Stimulated activated naive CD8-positive, alpha-beta T cell treated with anti-CD3 and anti-CD28 coated beads, Interleukin-15, Interleukin-2, amounts not matched to agents 100 ng/mL and 50 ng/mL, for 24 hours (primary cell): ENCODE data around the gene SGCD.

Source experiments
- H3K27ac Mint-ChIP-seq: one replicate; pipeline ENCODE4 v1.8.0; 2021; ENCODE audit warnings: mild to moderate bottlenecking, mixed read lengths
- H3K27me3 Mint-ChIP-seq: one replicate; pipeline ENCODE4 v1.8.0; 2021; ENCODE audit warnings: mixed read lengths
- H3K36me3 Mint-ChIP-seq: one replicate; pipeline ENCODE4 v1.8.0; 2021; ENCODE audit warnings: low read depth, mixed read lengths
- H3K4me1 Mint-ChIP-seq: one replicate; pipeline ENCODE4 v1.8.0; 2021; ENCODE audit warnings: low read depth, mixed read lengths
- H3K4me3 Mint-ChIP-seq: one replicate; pipeline ENCODE4 v1.8.0; 2021; ENCODE audit warnings: mild to moderate bottlenecking, mixed read lengths
- H3K9me3 Mint-ChIP-seq: one replicate; pipeline ENCODE4 v1.8.0; 2021; ENCODE audit warnings: mixed read lengths

SGCD gene

GRCh38 chr5:156522651-156523529 lies 195.9 kb downstream of the SGCD start:
- Mint-ChIP-seq H3K36me3 (no peaks in the 10 kb centered on the region), H3K4me3 (no peak overlapping the region), H3K4me1 (no peaks in the 10 kb centered on the region), H3K27ac (no peak overlapping the region), H3K27me3 (peaks cover 5% of the 10 kb centered on the region), H3K9me3 (peaks cover 6% of the 10 kb centered on the region)

DNA sequence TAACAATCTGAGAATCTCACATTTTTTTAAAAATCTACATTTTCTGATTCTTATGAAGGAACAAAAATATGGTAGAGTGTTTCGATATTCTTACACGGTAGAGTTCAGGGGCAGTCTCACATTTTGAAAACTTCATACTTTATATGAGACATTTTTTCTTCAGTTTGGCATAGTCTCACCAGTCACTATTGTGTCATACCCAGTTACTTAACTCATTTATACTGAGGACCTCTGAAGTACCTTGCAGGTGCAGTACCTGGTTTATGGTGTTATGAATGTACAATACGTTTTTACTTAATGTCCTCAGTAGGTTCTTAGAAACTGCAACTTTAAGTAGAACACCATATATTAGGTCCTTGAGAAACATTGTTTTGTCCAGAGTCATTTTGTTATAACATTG lies 196.6 kb downstream of the SGCD start:
- Mint-ChIP-seq H3K36me3 (no peaks in the 10 kb centered on the region), H3K4me3 (no peak overlapping the region), H3K27ac (no peak overlapping the region), H3K27me3 (peaks cover 2% of the 10 kb centered on the region), H3K9me3 (peaks cover 3% of the 10 kb centered on the region), H3K4me1 (no peaks in the 10 kb centered on the region)

- no peaks in the 10 kb centered on the region for H3K36me3 Mint-ChIP-seq
- no peaks in the 10 kb centered on the region for H3K27me3 Mint-ChIP-seq
- no peak overlapping the region for H3K4me3 Mint-ChIP-seq
- H3K9me3 Mint-ChIP-seq, result no peaks in the 10 kb centered on the region
- no peak overlapping the region for H3K27ac Mint-ChIP-seq
- no peaks in the 10 kb centered on the region for H3K4me1 Mint-ChIP-seq
Observed at GRCh38 chr5:156526081-156526925, 199.3 kb downstream of the SGCD start.

- Mint-ChIP-seq H3K27me3 (no peaks in the 10 kb centered on the region), H3K9me3 (no peaks in the 10 kb centered on the region), H3K36me3 (no peaks in the 10 kb centered on the region), H3K27ac (no peak overlapping the region), H3K4me1 (no peaks in the 10 kb centered on the region), H3K4me3 (no peak overlapping the region)
Observed at GRCh38 chr5:156527611-156528010, 200.6 kb downstream of the SGCD start.

DNA sequence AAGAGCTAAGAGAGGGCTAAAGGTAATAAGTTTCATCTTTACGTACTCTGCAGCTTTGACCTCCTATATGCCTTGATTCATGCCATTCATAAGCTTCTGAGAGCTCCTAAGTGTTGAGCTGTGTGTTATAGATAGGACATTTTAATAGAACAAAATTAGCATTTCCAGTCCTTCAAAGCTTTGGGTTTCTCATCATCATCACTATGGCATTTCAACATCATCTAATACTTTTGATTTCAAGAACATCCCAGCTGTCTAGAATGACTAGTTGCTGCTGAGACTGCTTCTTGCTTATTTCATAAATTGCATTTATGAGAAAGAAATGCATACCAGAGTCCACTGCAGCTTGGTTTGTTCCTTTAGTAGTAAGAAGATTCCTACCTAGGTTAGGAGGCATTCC lies 201.7 kb downstream of the SGCD start:
- H3K27me3 Mint-ChIP-seq, result no peaks in the 10 kb centered on the region
- no peaks in the 10 kb centered on the region for H3K9me3 Mint-ChIP-seq
- no peak overlapping the region for H3K27ac Mint-ChIP-seq
- H3K36me3 Mint-ChIP-seq, result no peaks in the 10 kb centered on the region
- H3K4me3 Mint-ChIP-seq, result no peak overlapping the region
- H3K4me1 Mint-ChIP-seq, result no peaks in the 10 kb centered on the region

DNA sequence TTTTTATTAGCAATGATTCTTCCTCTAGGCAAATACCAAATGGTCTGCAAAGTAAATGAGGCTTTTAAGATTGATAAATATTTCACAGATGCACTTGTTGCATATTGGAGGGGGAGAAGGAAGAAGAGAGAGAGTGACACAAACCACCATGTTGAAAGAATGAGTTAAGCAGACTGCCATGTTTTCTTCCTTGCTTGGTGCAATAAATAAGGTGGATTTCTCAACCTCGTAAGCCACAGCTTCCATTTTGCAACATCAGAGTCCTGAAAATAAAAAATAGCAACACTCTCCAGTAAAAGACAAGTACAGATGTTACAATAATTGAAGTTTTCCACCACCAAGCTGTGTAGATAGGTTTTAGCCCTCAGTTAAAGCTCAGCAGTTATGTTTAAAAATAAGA lies 202.9 kb downstream of the SGCD start:
- Mint-ChIP-seq H3K4me3 (no peak overlapping the region), H3K36me3 (no peaks in the 10 kb centered on the region), H3K9me3 (no peaks in the 10 kb centered on the region), H3K4me1 (no peaks in the 10 kb centered on the region), H3K27me3 (peaks cover 7% of the 10 kb centered on the region), H3K27ac (no peak overlapping the region)

- Mint-ChIP-seq H3K4me1 (no peaks in the 10 kb centered on the region), H3K27ac (no peak overlapping the region), H3K9me3 (no peaks in the 10 kb centered on the region), H3K4me3 (no peak overlapping the region), H3K36me3 (no peaks in the 10 kb centered on the region), H3K27me3 (peaks cover 7% of the 10 kb centered on the region)
Observed at GRCh38 chr5:156531199-156531598, 204.2 kb downstream of the SGCD start.

DNA sequence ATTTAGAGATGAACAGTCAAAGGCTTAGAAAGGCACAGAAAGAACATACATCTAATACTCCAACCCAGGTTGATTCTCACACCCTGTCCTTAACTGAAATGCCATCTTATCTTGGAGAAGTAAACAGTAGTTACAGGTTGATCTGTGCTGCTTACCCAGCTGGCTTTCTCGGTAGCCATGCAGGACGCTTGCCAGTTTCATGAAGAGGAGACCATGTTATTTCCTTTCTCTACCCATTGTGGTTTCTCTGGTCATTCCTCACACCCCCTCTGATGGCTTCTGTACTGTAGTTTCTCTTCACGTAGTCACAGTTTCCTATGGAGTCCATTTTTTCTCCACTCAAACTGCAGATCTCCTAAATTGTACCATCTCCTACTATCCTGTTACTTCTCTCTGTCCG lies 206.0 kb downstream of the SGCD start:
- H3K4me1 Mint-ChIP-seq, result no peaks in the 10 kb centered on the region
- peaks cover 7% of the 10 kb centered on the region for H3K27me3 Mint-ChIP-seq
- H3K4me3 Mint-ChIP-seq, result no peak overlapping the region
- no peaks in the 10 kb centered on the region for H3K36me3 Mint-ChIP-seq
- no peak overlapping the region for H3K27ac Mint-ChIP-seq
- no peaks in the 10 kb centered on the region for H3K9me3 Mint-ChIP-seq

DNA sequence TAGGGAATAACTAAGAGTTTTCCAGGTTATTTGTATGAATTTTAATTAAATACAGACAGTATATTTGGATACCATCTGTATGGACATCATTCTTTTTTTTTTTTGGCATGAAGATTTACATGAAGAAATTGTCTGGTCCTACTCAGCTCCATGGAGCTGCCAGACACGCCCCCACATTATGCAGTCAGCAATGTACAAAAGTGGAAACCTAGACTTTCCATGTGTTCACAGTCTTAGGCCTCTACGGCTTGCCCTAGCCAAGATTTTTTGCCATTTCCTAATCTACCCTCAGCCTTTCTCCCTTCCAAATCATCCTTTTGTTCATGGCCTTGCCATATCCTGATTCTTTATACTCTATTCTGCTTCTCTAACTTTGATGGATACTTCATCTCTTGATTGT lies 207.1 kb downstream of the SGCD start:
- H3K9me3 Mint-ChIP-seq, result no peaks in the 10 kb centered on the region
- H3K27me3 Mint-ChIP-seq, result peaks cover 7% of the 10 kb centered on the region
- H3K4me3 Mint-ChIP-seq, result no peak overlapping the region
- no peaks in the 10 kb centered on the region for H3K36me3 Mint-ChIP-seq
- no peaks in the 10 kb centered on the region for H3K4me1 Mint-ChIP-seq
- H3K27ac Mint-ChIP-seq, result no peak overlapping the region

- Mint-ChIP-seq H3K36me3 (no peaks in the 10 kb centered on the region), H3K4me3 (no peak overlapping the region), H3K27ac (no peak overlapping the region), H3K4me1 (no peaks in the 10 kb centered on the region), H3K27me3 (peaks cover 7% of the 10 kb centered on the region), H3K9me3 (no peaks in the 10 kb centered on the region)
Observed at GRCh38 chr5:156534906-156535485, 208.0 kb downstream of the SGCD start.

GRCh38 chr5:156540491-156540890 lies 213.5 kb downstream of the SGCD start:
- Mint-ChIP-seq H3K27me3 (peaks cover 10% of the 10 kb centered on the region), H3K36me3 (no peaks in the 10 kb centered on the region), H3K4me1 (no peaks in the 10 kb centered on the region), H3K4me3 (no peak overlapping the region), H3K27ac (no peak overlapping the region), H3K9me3 (no peaks in the 10 kb centered on the region)

- no peaks in the 10 kb centered on the region for H3K9me3 Mint-ChIP-seq
- H3K36me3 Mint-ChIP-seq, result no peaks in the 10 kb centered on the region
- H3K27ac Mint-ChIP-seq, result no peak overlapping the region
- H3K4me3 Mint-ChIP-seq, result no peak overlapping the region
- peaks cover 11% of the 10 kb centered on the region for H3K27me3 Mint-ChIP-seq
- no peaks in the 10 kb centered on the region for H3K4me1 Mint-ChIP-seq
Observed at GRCh38 chr5:156541582-156541981, 214.6 kb downstream of the SGCD start.

DNA sequence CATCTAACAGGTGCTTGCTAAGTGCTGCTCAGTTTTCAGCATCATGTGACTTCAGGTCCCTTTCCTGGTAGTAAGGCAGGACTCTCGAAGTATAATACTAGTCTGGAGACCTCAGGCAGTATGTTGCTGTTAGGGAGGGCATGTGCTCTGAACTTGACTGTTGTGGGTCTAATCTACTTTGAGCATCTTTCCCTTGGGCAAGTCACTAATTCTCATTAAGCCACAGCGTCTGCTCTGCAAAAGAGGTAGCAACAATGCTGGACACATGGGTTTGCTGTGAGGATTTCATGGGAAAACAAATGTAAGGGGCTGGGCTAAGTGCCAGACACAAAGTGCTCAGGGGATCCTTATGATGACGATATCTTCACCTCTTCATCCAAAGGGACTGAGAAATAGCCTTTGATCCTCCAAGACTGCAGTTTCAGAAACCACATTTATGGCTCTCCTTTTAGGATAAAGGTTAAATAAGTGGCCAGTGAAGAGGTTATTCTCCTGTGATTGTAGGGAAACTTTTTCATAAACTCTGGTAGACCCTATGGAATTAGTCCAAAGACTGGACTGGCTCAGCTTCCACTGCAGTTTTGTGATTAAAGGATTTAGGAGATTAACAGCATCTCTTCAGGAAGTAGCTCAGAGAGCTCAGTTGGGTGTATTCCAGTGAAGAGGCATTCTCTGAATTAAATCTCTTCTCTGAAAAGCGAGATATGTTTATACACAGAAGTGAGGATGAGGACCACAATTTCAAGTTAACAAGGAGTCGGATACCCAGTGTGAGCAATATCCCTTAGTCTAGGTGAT lies 216.6 kb downstream of the SGCD start:
- no peaks in the 10 kb centered on the region for H3K9me3 Mint-ChIP-seq
- H3K27me3 Mint-ChIP-seq, result peaks cover 19% of the 10 kb centered on the region
- H3K27ac Mint-ChIP-seq, result no peak overlapping the region
- no peak overlapping the region for H3K4me3 Mint-ChIP-seq
- H3K36me3 Mint-ChIP-seq, result no peaks in the 10 kb centered on the region
- H3K4me1 Mint-ChIP-seq, result no peaks in the 10 kb centered on the region

DNA sequence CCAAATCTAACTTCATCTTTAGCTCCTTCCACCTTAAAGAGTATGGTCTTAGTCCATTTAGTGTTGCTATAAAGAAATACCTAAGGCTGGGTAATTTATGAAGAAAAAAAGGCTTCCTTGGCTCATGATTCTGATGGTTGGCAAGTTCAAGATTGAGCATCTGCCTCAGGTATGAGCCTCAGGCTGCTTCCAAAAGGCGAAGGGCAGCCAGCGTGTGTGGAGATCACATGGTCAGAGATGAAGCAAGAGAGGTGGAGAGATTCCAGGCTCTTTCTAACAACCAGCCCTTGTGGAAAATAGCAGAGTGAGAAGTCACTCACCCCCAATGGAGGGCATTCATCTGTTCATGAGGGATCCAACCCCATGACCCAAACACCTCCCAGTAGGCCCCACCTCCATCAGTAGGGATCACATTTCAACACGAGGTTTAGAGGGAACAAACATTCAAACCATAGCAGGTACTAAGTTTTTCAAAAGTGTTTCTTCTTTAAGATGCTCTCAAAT lies 225.9 kb downstream of the SGCD start:
- H3K4me1 Mint-ChIP-seq, result no peaks in the 10 kb centered on the region
- H3K27ac Mint-ChIP-seq, result no peak overlapping the region
- H3K9me3 Mint-ChIP-seq, result no peaks in the 10 kb centered on the region
- no peaks in the 10 kb centered on the region for H3K36me3 Mint-ChIP-seq
- no peak overlapping the region for H3K4me3 Mint-ChIP-seq
- peaks cover 10% of the 10 kb centered on the region for H3K27me3 Mint-ChIP-seq
